OCI-LY3 (cell line): ENCODE results near the gene TMEM150B.

Experiments
- CTCF ChIP-seq: fragments of 200-600, 300-600 bp; sonication (generic); IDR thresholded peaks from 2 replicates; pipeline ENCODE4 v1.5.1; 2014; ENCODE audit warnings: antibody characterized with exemption, low read length, low read depth
- EZH2phosphoT487 ChIP-seq: fragments of 200-600 bp; shearing (Covaris generic); IDR thresholded peaks from 2 replicates; pipeline ENCODE4 v1.6.1; 2018; ENCODE audit warnings: antibody characterized with exemption, mixed run types, low read depth

- TF ChIP-seq CTCF, result no peak
- no peak for TF ChIP-seq EZH2phosphoT487
These were observed 479 bp downstream of the TMEM150B start for GRCh38 chr19:55324662-55325061.
